Uterus (tissue), 2 donors: ENCODE measurements around the gene COX6B1.

Experiments
- POLR2A ChIP-seq, 2 donors: fragments of 450-650 bp; IDR thresholded peaks; one replicate each; pipeline ENCODE4 v1.6.1; 2016; ENCODE audit warnings: antibody characterized with exemption in 2 of 2, mild to moderate bottlenecking in 1 of 2, moderate library complexity in 1 of 2
- TF ChIP-seq, protein P1 (sequence below), 4 experiments: fragments of 200-600 bp in 2 of 4; fragments of 450-650 bp in 2 of 4; sonication (generic) in 2 of 4; IDR thresholded peaks; one replicate each; pipeline ENCODE4 v1.5.1; 2016 to 2019; ENCODE audit warnings: antibody characterized with exemption in 4 of 4, mild to moderate bottlenecking in 2 of 4, moderate library complexity in 1 of 4

DNA sequence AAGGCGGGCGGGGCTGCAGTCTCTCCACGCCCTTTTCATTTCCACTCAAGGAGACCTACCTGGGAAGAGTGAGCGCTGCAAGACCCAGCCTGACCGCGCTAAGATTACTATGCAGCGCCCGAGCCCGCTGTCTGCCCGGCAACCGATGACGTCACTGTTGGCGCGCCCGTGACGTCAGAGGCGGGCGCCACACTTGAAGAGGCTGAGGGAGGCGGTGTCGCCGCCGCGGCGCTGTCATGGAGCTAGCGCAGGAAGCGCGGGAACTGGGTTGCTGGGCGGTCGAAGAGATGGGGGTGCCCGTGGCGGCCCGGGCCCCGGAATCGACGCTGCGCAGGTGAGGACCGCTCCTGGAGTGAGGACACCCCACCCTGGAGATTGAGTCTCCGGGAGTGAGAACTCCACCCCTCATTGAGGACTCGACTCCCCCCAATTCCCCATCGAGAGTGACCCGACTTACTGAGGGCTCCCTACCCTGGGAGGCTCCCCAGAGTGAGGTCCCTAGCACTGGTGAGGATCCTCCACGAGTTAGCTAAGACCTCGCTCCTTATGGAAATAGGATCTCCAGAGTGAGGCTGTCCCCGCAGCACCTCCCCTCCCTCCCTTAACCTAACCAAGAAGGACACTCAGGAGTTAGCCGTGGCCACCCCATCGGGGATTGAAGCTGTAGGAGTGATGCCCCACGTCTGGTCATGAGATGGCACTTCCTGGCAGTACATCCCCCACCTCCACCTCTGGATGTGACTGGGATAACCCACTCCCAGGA, 35.4 kb upstream of the COX6B1 start, which contains the start of gene HAUS5:
- TF ChIP-seq POLR2A (IDR thresholded peaks at IDR 0.05), result peak in 1 of 2 donors; percentile 59
- TF ChIP-seq, protein P1, sequence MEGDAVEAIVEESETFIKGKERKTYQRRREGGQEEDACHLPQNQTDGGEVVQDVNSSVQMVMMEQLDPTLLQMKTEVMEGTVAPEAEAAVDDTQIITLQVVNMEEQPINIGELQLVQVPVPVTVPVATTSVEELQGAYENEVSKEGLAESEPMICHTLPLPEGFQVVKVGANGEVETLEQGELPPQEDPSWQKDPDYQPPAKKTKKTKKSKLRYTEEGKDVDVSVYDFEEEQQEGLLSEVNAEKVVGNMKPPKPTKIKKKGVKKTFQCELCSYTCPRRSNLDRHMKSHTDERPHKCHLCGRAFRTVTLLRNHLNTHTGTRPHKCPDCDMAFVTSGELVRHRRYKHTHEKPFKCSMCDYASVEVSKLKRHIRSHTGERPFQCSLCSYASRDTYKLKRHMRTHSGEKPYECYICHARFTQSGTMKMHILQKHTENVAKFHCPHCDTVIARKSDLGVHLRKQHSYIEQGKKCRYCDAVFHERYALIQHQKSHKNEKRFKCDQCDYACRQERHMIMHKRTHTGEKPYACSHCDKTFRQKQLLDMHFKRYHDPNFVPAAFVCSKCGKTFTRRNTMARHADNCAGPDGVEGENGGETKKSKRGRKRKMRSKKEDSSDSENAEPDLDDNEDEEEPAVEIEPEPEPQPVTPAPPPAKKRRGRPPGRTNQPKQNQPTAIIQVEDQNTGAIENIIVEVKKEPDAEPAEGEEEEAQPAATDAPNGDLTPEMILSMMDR (IDR thresholded peaks at IDR 0.05), result peak in 2 of 4 experiments; percentile 34 to 58
